ENCODE data around the gene KIAA1217.

- TF ChIP-seq CTCF (IDR thresholded peaks at IDR 0.05; ENCODE audit: low read depth, low read length), result no peak
- TF ChIP-seq EZH2phosphoT487 (IDR thresholded peaks at IDR 0.05; ENCODE audit: low read depth), result no peak
These were observed 140.6 kb downstream of the KIAA1217 start for GRCh38 chr10:24349379-24350001.
